Common myeloid progenitor, CD34-positive (primary cell): ENCODE results near the gene CELA2A.

Source experiments
- CTCF ChIA-PET: fragments of 350-600 bp; sonication (Branson Sonifier 250); formaldehyde crosslinking; loops from one replicate; lab custom pipeline; 2021; ENCODE audit warnings: antibody characterized with exemption; lab: Charles Lee
- POLR2A ChIA-PET: fragments of 350-600 bp; sonication (Branson Sonifier 250); formaldehyde crosslinking; loops from one replicate; lab custom pipeline; 2021; ENCODE audit warnings: antibody characterized with exemption; lab: Charles Lee
- DNase-seq, 3 donors: peaks; one replicate each; pipeline versions ENCODE4 v3.0.0 to v3.0.0-alpha.2; 2013
- H3K27ac ChIP-seq, 2 experiments: 1 replicate in 1 of 2; 2 replicates in 1 of 2; pipeline ENCODE4 v1.7.0; 2013; ENCODE audit warnings: inconsistent platforms in 2 of 2, low read length in 2 of 2, mild to moderate bottlenecking in 2 of 2, low read depth in 1 of 2, moderate library complexity in 1 of 2; ENCODE audit not compliant: severe bottlenecking in 2 of 2, insufficient read depth in 1 of 2, poor library complexity in 1 of 2
- H3K27me3 ChIP-seq, 5 experiments: replicated peaks in 2 of 5; 1 replicate in 3 of 5; 2 replicates in 2 of 5; pipeline versions ENCODE4 v1.6.1 to v1.7.0; 2013; ENCODE audit warnings: low read length in 4 of 5, mild to moderate bottlenecking in 2 of 5, moderate library complexity in 2 of 5, inconsistent platforms in 1 of 5; ENCODE audit not compliant: insufficient read depth in 5 of 5, control insufficient read depth in 4 of 5
- H3K36me3 ChIP-seq, 4 experiments: 1 replicate in 2 of 4; 2 replicates in 2 of 4; pipeline versions ENCODE4 v1.6.1 to v1.7.0; 2013; ENCODE audit warnings: low read length in 3 of 4, control low read depth in 1 of 4, mild to moderate bottlenecking in 1 of 4; ENCODE audit not compliant: control insufficient read depth in 4 of 4, insufficient read depth in 4 of 4
- H3K4me1 ChIP-seq, 4 experiments: 1 replicate in 3 of 4; 2 replicates in 1 of 4; pipeline versions ENCODE4 v1.6.1 to v1.7.1; 2013; ENCODE audit warnings: low read length in 3 of 4, mild to moderate bottlenecking in 3 of 4, control low read depth in 1 of 4, inconsistent platforms in 1 of 4, moderate library complexity in 1 of 4; ENCODE audit not compliant: control insufficient read depth in 4 of 4, insufficient read depth in 4 of 4; ENCODE audit errors: control extremely low read depth in 1 of 4
- H3K4me3 ChIP-seq, 7 experiments: 1 replicate in 4 of 7; 2 replicates in 3 of 7; pipeline versions ENCODE4 v1.5.1 to v1.7.0; 2013; ENCODE audit warnings: mild to moderate bottlenecking in 7 of 7, low read length in 6 of 7, moderate library complexity in 6 of 7, inconsistent platforms in 2 of 7, low read depth in 2 of 7, control low read depth in 1 of 7; ENCODE audit not compliant: insufficient read depth in 4 of 7, control insufficient read depth in 1 of 7; ENCODE audit errors: extremely low read depth in 1 of 7
- H3K9me3 ChIP-seq, 5 experiments: 1 replicate in 4 of 5; 2 replicates in 1 of 5; pipeline versions ENCODE4 v1.6.1 to v1.7.1; 2013; ENCODE audit warnings: low read length in 4 of 5, mild to moderate bottlenecking in 2 of 5, inconsistent platforms in 1 of 5, low read depth in 1 of 5, moderate library complexity in 1 of 5; ENCODE audit not compliant: control insufficient read depth in 4 of 5, insufficient read depth in 2 of 5; ENCODE audit errors: control extremely low read depth in 1 of 5
- WGBS: methylation state at CpG from one replicate; pipeline ENCODE4 v1.1.5; 2013; ENCODE audit not compliant: insufficient coverage; 5-methylcytosine and 5-hydroxymethylcytosine counted together

Gene CELA2A

GRCh38 chr1:15442119-15442518, 14.4 kb upstream of the CELA2A start:
- Histone ChIP-seq H3K9me3 (no peaks in the 10 kb centered on the region), H3K4me3 (no peak overlapping the region), H3K4me1 (peaks cover 0 to 11% (median 3%) of the 10 kb centered on the region in 4 experiments), H3K27me3 (peaks cover 0 to 7% (median 0%) of the 10 kb centered on the region in 5 experiments), H3K27ac (no peak overlapping the region), H3K36me3 (no peaks in the 10 kb centered on the region)
- POLR2A ChIA-PET = no interaction called here
- CTCF ChIA-PET = interaction anchor here (2.1 to 3.4 kb wide), 2 partner anchors 9 to 118 kb away, joined by 5 to 14 read pairs; no protein-coding TSS in a partner anchor
- 95% methylated on average over 7 of the region's 8 CpGs for WGBS
- no peak for DNase-seq

- Histone ChIP-seq H3K27ac (no peak overlapping the region), H3K4me3 (no peak overlapping the region), H3K36me3 (no peaks in the 10 kb centered on the region), H3K27me3 (peaks cover 0 to 7% (median 0%) of the 10 kb centered on the region in 5 experiments), H3K9me3 (no peaks in the 10 kb centered on the region), H3K4me1 (peaks cover 0 to 11% (median 3%) of the 10 kb centered on the region in 4 experiments)
- DNase-seq = no peak
- 93% methylated on average over 5 of the region's 5 CpGs for WGBS
- ChIA-PET CTCF (interaction anchor here (3.4 kb wide), 1 partner anchor 119 kb away, joined by 14 read pairs; no protein-coding TSS in a partner anchor), POLR2A (no interaction called here)
Observed at GRCh38 chr1:15442759-15443158, 13.8 kb upstream of the CELA2A start.

GRCh38 chr1:15443281-15443680, 13.3 kb upstream of the CELA2A start:
- H3K27me3 ChIP-seq = peaks cover 0 to 7% (median 0%) of the 10 kb centered on the region in 5 experiments
- H3K9me3 ChIP-seq = no peaks in the 10 kb centered on the region
- H3K27ac ChIP-seq = no peak overlapping the region
- no peaks in the 10 kb centered on the region for H3K36me3 ChIP-seq
- no peak for DNase-seq
- CTCF ChIA-PET = interaction anchor here (1.0 to 3.4 kb wide), 2 partner anchors 9 to 119 kb away, joined by 3 to 14 read pairs; no protein-coding TSS in a partner anchor
- POLR2A ChIA-PET = no interaction called here
- H3K4me3 ChIP-seq = no peak overlapping the region
- peaks cover 0 to 11% (median 3%) of the 10 kb centered on the region in 4 experiments for H3K4me1 ChIP-seq
- WGBS = 98% methylated on average over 5 of the region's 5 CpGs

- Histone ChIP-seq H3K27ac (no peak overlapping the region), H3K4me3 (no peak overlapping the region), H3K9me3 (no peaks in the 10 kb centered on the region), H3K4me1 (peaks cover 0 to 11% (median 3%) of the 10 kb centered on the region in 4 experiments), H3K36me3 (no peaks in the 10 kb centered on the region), H3K27me3 (peaks cover 0 to 7% (median 0%) of the 10 kb centered on the region in 5 experiments)
- 92% methylated on average over 16 of the region's 17 CpGs for WGBS
- ChIA-PET CTCF (interaction anchor here (1.0 to 3.4 kb wide), 4 partner anchors 8 to 121 kb away, joined by 3 to 14 read pairs (median 4); no protein-coding TSS in a partner anchor), POLR2A (interaction anchor here (0.6 kb wide), 1 partner anchor 669 kb away, joined by 3 read pairs; no protein-coding TSS in a partner anchor)
- no peak for DNase-seq
Observed at GRCh38 chr1:15444468-15445389, 11.8 kb upstream of the CELA2A start.

GRCh38 chr1:15445390-15446122, 11.0 kb upstream of the CELA2A start:
- no peaks in the 10 kb centered on the region for H3K9me3 ChIP-seq
- ChIA-PET CTCF (interaction anchor here (1.0 to 1.6 kb wide), 2 partner anchors 9 to 14 kb away, joined by 3 to 6 read pairs; no protein-coding TSS in a partner anchor), POLR2A (interaction anchor here (0.6 kb wide), 1 partner anchor 668 kb away, joined by 3 read pairs; no protein-coding TSS in a partner anchor)
- peaks cover 0 to 11% (median 3%) of the 10 kb centered on the region in 4 experiments for H3K4me1 ChIP-seq
- H3K4me3 ChIP-seq = no peak overlapping the region
- DNase-seq = peak; percentile 10 to 75 (median 72)
- H3K27me3 ChIP-seq = peaks cover 0 to 7% (median 0%) of the 10 kb centered on the region in 5 experiments
- no peak overlapping the region for H3K27ac ChIP-seq
- no peaks in the 10 kb centered on the region for H3K36me3 ChIP-seq
- 48% methylated on average over 5 of the region's 14 CpGs for WGBS

GRCh38 chr1:15446212-15446611, 10.3 kb upstream of the CELA2A start:
- Histone ChIP-seq H3K4me3 (no peak overlapping the region), H3K27ac (no peak overlapping the region), H3K36me3 (no peaks in the 10 kb centered on the region), H3K4me1 (peaks cover 0 to 11% (median 3%) of the 10 kb centered on the region in 4 experiments), H3K9me3 (peaks cover 0 to 2% (median under 1%) of the 10 kb centered on the region in 5 experiments), H3K27me3 (peaks cover 0 to 7% (median 0%) of the 10 kb centered on the region in 5 experiments)
- DNase-seq = no peak
- CTCF ChIA-PET = interaction anchor here (1.0 kb wide), 1 partner anchor 14 kb away, joined by 3 read pairs; no protein-coding TSS in a partner anchor
- POLR2A ChIA-PET = no interaction called here
- WGBS = 100% methylated on average over 2 of the region's 4 CpGs
